GM18508 (cell line): ENCODE results near the gene ZSCAN5A.
"Not testable (repeated sequence)": the region's sequence is repeated elsewhere in the genome, so short reads cannot be mapped to it uniquely, and the experiment has no call there.

Experiments used
- ATAC-seq: cut with Tn5 transposase; IDR thresholded peaks from one replicate; pipeline ENCODE4 v1.9.1; 2021; ENCODE audit warnings: moderate number of reproducible peaks; ENCODE audit not compliant: insufficient read depth, unreplicated experiment

The ZSCAN5A gene

GRCh38 chr19:56315077-56315828 is 614 bp upstream of the ZSCAN5A start:
- peak; percentile 70 for ATAC-seq

DNA sequence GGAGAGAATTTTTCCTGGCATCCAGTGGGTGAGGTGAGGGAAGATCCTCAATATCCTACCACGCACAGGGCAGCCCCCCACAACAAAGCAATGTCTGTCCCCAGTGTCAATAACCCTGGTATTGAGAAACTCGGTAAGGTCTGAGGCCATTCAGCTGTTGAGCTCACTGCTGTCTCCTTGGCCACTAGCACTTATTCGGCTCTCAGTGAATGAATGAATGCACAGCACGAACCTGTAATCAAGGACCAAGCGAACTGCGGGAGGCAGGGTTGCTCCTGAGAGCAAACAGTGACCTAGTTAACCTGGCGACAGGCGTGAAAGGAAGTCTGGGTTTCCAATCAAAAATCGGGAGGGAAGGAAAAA is 640 bp downstream of the ZSCAN5A start:
- ATAC-seq, result no peak

- ATAC-seq, result no peak
These were observed 1.6 kb downstream of the ZSCAN5A start for GRCh38 chr19:56312787-56313657.

GRCh38 chr19:56312342-56312741 is 2.3 kb downstream of the ZSCAN5A start:
- no peak for ATAC-seq

GRCh38 chr19:56310462-56310861 is 4.2 kb downstream of the ZSCAN5A start:
- ATAC-seq, result no peak

DNA sequence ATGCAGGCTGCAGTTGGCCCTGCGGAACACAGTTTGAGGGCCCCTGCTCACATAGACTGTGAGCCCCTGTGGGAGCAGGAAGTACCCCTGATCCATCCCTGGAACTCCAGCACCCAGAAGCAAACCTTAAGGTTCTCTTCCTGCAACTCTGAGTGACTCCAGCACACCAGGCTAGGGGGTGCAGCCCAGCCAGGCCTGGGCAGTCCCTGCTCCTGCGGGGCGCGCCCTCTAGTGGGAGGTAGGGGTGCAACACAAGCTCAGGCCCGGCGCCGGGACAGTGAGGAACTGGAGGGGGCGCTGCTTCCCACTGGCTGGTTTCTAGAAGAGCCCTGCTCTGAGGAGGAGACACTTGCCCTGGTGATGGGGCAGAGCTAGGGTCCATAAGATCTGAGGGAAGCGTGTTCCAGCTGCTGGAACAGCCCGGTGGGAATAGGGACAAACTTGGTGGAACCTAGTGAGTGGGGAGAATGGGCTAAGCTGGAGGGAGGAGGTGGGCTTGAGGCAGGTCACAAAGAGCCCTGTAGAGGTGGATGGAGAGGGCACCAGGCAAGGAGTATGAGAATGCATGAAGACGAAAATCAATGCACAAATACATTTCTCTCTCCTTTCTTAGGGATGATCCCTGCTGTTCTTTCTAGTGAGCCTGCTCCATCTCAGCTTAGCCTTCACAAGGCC is 5.0 kb downstream of the ZSCAN5A start:
- ATAC-seq, result no peak

DNA sequence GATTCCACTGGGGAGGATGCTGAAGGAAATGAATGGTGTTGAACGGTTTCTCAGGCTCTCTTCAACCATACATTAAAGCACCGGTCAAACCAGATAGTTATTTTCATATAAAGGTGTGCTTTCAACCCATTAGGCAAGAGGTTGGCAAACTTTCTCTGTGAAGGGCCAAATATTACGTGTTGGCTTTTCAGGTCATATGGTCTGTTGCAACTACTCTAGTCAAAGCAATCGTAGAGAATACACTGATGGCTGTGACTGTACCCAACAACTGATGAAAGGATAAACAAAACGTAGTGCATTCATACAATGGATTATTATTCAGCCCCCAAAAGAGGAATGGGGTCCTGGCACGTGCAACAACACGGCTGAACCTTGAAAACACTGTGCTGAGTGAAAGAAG is 5.8 kb downstream of the ZSCAN5A start:
- no peak for ATAC-seq

DNA sequence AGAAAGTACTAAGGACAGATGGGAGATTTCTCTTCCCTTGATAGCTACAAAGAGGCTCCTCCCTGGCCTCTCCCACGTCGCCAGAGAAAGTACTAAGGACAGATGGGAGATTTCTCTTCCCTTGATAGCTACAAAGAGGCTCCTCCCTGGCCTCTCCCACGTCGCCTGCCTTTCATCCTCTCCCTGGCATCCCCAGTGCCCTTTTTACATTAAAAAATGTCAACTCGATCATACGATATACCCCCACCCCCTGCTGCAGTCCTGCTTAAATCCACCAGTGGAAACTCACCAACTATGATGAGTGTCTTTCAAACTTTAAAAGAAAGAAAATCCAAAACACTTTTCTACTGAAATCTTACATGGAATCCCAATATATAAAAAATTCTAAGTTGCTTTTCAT is 7.6 kb downstream of the ZSCAN5A start:
- not testable (repeated sequence) for ATAC-seq

GRCh38 chr19:56306016-56306415 is 8.6 kb downstream of the ZSCAN5A start:
- ATAC-seq, result no peak

DNA sequence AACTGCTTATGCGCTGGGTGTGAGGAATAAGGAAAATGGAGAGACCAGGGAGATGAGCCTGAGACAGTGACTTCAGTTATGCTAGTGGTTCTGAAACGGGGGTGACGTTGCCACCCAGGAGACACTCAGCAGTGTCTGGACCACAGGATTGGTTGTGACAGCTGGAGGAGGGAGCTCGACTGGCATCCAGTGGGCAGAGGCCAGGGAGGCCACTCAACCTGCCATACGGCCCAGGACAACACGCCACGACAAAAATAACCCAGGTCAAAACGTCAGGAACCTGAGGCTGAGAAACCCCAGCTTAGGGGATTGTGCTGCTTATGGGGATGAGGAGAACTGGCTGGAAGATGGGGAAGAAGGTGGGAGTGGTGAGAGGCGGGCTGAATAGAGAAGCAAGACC is 10.4 kb downstream of the ZSCAN5A start:
- no peak for ATAC-seq

DNA sequence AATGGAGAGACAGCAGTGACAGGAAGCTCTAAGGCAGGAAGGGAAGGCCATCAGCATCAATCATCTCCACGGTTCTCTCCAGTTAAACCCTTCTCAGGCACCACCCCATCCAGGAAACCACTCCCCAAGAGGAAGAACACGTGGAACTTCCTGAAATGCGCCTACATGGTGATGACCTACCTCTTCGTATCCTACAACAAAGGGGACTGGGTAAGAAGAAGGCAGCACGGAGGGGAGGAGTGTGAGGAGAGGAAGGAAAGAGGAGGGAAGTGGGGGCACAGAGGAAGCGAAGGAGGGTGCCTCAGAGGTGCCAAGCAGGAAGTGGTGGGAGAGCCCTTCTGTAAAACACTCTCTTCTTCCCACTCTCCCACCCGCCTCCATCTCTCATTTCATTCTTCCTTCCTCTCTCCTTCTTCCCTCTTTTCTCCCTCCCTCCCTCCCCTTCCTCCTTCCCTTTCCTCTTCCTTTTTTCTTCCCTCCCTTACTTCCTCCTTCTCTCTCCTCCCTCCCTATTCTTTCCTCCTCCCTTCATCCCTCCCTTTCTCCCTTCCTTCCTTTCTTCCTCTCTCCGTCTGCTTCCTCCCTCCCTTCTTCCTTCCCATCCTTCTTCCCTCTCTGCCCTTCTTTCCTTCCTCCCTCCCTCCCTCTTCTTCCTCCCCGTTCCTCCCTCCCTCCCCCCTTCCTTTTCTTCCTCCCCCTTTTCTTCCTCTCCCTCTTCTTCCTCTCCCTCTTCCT is 12.6 kb downstream of the ZSCAN5A start:
- ATAC-seq, result no peak

GRCh38 chr19:56301155-56301554 is 13.5 kb downstream of the ZSCAN5A start:
- no peak for ATAC-seq

- no peak for ATAC-seq
These were observed 15.0 kb downstream of the ZSCAN5A start for GRCh38 chr19:56299688-56300087.

DNA sequence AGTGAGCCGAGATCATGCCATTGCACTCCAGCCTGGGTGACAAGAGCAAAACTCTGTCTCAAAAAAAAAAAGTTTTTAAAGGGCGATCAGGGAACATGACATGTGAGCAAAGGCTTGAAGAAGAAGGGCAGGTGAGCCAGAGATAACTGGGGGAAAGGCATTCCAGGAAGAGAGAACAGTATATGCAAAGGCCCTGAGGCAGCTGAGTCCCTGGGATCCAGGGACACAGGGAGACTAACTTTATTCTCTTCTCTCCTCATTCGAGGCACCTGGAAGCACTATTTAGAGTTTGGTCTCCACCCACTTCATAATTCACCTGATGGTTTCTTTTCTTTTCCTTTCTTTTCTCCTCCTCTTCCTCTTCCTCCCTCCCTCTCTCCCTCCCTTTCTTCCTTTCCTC is 17.6 kb downstream of the ZSCAN5A start:
- ATAC-seq, result no peak

- ATAC-seq, result no peak
These were observed 18.8 kb downstream of the ZSCAN5A start for GRCh38 chr19:56295531-56296455.

- ATAC-seq, result no peak
These were observed 20.1 kb downstream of the ZSCAN5A start for GRCh38 chr19:56294549-56294948.

DNA sequence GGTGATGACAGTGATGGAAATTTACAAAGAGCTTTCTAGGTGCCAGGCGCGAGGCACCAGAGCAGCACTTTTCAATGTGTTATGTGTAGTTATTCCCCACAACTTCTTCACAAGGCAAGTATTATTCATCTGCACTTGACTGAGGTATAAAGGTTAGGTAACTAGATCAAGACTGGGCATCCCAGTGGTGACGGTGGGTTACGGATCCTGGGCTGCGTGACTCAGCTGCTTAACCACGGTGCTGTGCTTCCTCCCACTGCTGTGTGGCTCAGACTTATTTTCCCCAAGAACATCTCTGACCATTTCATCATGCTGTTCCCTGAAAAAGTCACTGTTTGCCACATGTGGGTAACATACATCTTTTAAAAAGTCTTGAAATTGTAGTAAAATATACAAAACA is 22.8 kb downstream of the ZSCAN5A start:
- no peak for ATAC-seq

- ATAC-seq, result no peak
These were observed 24.5 kb downstream of the ZSCAN5A start for GRCh38 chr19:56290104-56290503.

GRCh38 chr19:56284746-56285145 is 29.9 kb downstream of the ZSCAN5A start:
- ATAC-seq, result no peak
